ENCODE measurements around the gene SLC13A3.

- TF ChIP-seq CTCF (conservative IDR thresholded peaks at IDR 0.05; ENCODE audit: low read depth, low read length) (no peak), POLR2A (IDR thresholded peaks at IDR 0.05; ENCODE audit: low read depth, low read length) (no peak), MAFK (IDR thresholded peaks at IDR 0.05; ENCODE audit: low read depth, low read length) (no peak), USF2 (IDR thresholded peaks at IDR 0.05; ENCODE audit: low read depth, low read length) (no peak)
Observed at GRCh38 chr20:46614503-46614902, 36.8 kb downstream of the SLC13A3 start.
